Adipose tissue (tissue), 3 donors: Measurements from ENCODE around the gene HJV. TPM values are rescaled to one million over a fixed set of nuclear protein-coding genes. Genes with fewer than 3 reads are reported as not detected.
"Not testable (repeated sequence)": the region's sequence is repeated elsewhere in the genome, so short reads cannot be mapped to it uniquely, and the experiment has no call there.

Experiments used
- H3K27ac ChIP-seq: one replicate; pipeline ENCODE4 v1.5.1; 2013; ENCODE audit warnings: low read depth, low read length
- WGBS, 3 donors: extraction: QIAGEN DNeasy Blood & Tissue Kit; methylation state at CpG; one replicate each; pipeline ENCODE4 v1.1.7; 2013; 5-methylcytosine and 5-hydroxymethylcytosine counted together
- polyA plus RNA-seq, 3 donors: library from polyadenylated mRNA; stranded (reverse); fragments of 200-250 nt; gene quantifications; one replicate each; pipeline ENCODE4 v1.2.3, GENCODE V29; 2013
- donor health status: healthy with polysubstance abuse.
- donor health status: Bipolar disorder and iron deficiency.
- donor health status: healthy.

The HJV gene
- polyA plus RNA-seq, 3 donors = not detected

DNA sequence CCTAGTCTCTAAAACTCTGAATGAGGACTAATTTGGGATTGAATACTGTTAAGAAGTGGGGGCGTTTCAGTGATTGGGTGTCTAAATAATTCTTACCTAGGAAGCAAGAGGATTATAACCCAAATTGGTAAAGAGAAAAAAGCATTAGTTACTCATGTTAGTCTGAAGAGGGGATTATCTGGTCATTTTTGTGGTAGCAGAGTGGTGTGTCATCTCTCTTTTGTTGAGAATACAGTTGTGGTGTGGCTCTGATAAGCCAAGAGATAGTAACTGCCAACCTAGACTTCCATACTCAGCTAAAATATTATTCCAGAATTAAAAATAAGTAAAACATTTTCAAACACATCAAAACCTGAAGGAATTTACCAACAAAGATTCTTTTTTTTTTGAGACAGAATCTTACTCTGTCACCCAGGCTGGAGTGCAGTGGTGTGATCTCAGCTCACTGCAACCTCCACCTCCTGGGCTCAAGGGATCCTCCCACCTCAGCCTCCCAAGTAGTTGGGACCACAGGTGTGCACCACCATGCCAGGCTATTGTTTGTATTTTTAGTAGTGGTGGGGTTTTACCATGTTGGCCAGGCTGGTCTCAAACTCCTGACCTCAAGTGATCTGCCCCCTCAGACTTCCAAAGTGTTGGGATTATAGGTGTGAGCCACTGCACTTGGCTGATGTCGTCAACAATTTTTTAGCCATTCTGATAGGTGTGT lies 4.4 kb upstream of the HJV start:
- WGBS, 3 donors = 81 to 86% (median 84%) methylated on average over 2 of the region's 2 CpGs

DNA sequence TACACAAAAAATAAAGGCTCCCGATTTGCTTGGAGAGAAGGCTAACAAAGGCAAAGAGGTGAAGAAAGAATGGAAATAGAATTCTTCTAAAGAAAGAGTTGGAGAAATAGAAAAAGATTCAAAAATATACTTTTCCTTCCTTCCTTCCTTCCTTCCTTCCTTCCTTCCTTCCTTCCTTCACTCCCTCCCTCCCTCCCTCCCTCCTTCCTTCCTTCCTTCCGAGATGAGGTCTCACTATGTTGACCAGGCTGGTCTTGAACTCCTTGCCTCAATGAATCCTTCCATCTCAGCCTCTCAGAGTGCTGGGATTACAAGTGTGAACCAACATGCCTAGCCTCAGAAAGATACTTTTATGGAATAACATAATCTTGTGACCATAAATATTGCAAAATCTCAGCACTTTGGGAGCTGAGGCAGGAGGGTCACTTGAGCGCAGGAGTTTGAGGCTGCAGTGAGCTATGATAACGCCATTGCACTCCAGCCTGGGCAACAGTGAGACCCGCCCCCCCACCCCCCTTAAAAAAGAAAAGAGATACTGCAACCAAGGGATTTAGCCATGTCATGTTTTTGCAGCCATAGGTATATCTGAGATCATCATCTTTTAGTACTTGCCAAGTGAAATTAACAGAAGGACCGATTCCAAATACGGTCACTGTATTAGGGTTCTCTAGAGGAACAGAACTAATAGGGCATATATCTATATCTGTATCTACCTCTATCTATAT lies 1.0 kb upstream of the HJV start:
- WGBS, 3 donors = 77 to 81% (median 79%) methylated on average over 7 of the region's 7 CpGs
- no peak overlapping the region for H3K27ac ChIP-seq

More for the DNA sequence above, 4.4 kb upstream of the HJV start:
- H3K27ac ChIP-seq = not testable (repeated sequence)

DNA sequence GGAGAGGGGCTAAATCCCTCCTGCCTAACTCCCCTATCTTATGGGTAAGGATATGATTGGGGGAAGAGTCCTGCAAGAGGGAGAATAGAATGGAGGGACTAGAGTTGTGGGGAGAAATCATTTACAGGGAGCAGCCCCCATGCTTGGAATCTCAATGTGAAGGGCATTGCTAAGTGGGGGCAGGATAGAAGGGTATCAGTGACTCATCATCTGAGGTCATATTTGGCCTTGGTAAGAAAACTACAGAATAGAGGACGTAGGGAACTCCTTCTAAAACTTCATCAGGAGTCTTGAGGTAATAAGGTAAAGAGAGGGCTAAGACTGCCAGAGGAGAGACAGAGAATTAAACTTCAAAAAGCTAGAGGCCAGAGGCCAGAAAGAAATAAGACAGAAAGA lies 487 bp downstream of the HJV start:
- 37 to 68% (median 54%) methylated on average over 1 of the region's 1 CpG for WGBS, 3 donors
- no peak overlapping the region for H3K27ac ChIP-seq

DNA sequence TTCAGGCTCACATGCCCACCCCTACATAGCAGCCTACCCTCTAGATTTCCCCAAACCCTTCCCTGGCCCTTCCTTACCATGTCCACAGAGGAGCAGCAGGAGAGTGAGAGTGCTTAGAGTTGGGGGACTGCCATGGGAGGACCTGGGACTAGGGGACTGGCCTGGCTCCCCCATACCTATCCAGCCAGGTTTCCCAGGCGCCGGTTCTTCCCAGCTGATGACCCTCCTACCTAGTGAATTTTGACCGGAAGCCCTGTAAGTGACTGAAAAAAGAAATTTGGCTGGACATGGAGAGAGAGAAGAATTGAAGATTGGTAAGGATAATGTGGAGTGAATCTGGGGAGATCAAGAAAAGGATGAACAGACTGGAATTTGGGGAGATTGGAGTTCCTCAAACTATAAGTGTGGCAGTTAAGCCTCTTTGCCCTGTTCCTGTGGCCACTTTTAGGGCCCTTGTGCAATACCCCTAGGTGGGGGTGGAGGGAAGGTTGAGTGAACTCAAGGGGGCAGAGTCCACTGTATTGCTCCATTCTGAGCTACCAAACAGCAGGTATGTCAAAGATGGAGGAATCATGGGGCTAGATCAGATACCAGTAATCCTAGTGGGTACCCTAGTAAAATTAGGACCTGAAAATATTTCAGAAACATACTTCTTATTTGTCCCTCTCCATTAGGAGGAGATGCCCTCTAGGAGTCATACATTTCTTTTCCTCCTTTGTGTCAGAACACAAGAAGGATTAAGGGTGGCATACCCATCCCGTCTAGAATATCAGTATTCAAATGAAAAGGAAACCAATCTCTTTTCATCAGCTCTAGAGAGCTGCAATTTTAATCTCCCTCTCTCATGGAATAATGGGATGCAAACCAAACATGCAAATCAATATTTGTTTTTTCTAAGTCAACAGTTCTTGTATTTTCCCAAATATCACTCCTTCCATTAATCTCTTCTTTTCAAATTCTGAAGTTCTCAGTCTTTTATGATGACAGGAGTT lies 1.2 kb downstream of the HJV start:
- H3K27ac ChIP-seq = no peak overlapping the region
- 84 to 97% (median 87%) methylated on average over 4 of the region's 4 CpGs for WGBS, 3 donors

DNA sequence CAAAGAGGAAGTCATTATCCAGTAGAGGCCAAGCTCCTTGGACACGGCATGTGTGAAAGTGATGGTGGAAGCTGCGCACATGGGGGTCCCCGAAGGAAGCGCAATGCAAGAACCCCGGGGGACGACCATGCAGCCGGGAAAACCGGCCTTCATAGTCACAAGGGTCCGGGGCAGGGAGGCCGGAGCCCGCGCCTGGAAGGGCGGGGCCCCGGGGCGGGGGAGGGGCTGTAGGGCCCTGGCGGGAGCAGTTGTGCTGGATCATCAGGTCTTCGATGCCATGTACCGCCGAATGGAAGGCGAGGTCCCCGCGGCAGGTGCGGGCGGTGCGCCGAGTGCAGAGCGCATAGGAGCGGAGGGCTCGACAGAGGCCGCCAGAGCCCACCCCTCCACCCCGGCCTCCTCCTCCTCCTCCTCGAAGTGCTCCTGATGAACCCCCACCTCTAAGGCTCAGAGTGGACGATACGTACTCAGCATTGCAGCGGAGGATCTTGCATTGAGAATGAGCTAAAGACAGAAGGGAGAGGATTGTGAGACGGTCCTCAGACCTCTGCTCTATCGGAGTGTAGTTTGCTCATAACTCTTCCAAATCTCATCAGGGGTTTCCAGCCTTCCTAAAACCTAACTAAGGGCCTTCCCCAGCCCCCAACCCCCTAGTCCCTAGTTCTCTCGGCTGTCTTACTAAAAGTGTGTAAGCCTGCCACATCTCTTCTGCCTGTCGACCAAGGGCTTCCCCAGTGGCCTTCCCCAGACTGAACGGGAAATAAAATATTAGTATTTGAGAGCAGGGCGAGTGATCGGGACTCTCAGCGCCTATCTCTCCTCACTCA lies 2.1 kb downstream of the HJV start:
- 14 to 18% (median 15%) methylated on average over 43 of the region's 43 CpGs for WGBS, 3 donors
- no peak overlapping the region for H3K27ac ChIP-seq

DNA sequence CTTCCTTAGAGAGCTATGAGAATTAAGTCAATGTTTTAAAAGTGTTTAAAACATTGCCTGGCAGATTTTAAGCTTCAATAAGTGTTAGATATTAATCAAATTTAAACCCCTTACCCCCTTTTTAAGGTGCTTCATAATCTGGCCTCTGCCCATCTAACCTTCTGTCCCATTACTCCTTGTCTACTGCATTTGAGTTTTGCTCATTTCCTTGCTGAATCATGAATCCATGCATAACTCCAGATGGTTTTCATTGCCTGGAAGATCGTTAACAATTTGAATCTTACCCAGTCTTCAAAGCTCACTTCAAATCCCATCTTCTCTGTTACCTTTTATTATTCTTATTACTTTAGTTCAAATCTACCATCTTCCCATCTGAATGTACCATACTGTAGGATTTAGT lies 4.6 kb downstream of the HJV start:
- H3K27ac ChIP-seq = no peak overlapping the region
- 50 to 70% (median 67%) methylated on average over 1 of the region's 1 CpG for WGBS, 3 donors

DNA sequence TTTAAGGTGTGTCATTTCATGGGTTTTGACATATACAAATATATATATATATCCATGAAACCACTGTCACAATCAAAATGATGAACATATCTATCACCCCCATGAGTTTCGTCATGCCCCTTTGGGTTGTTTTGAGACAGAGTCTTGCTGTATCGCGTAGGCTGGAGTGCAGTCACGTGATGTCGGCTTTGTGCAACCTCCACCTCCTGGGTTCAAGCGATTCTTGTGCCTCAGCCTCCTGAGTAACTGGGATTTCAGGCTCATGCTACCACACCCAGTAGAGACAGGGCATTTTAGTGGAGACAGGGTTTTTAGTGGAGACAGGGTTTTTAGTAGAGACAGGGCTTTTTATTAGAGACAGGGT lies 8.0 kb downstream of the HJV start:
- no peak overlapping the region for H3K27ac ChIP-seq
- 60 to 80% (median 67%) methylated on average over 6 of the region's 6 CpGs for WGBS, 3 donors

DNA sequence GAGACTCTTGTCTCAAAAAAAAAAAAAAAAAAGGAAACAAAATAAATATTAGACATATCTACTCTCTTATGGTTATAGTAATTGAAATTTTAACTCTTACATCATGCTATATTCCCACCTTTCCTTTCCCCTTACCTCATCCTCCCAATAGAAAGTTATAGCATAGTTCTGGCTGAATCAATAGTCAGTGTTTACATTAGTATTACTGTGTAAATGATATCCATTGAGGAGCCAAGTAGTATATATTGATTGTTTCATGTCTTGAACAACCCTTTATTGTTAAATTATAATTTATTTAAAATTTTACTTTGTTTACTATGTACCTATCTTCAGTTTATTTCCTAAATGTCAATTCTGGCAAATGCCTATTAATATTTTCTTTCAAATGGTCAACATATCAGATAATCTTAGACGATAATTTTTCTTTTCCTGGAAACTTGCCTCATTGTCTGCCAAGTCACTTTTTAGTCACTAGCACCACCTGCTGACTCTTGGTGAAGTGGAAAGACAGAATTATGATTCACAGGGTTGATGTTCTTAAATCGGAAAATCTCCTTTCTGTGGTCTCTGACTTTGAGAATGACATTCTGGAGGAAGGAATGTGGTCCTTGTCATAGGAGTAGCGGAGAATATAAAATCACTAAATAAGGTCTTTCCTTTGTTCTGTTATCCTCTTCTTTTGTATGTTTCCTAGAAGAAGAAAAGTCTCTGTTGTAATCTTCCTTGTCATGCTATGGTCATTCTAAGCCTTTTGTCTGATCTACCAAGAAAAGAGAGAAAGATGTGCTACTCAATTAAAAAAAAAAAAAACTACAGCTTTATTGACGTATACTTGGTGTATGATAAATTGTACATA lies 8.6 kb downstream of the HJV start:
- WGBS, 3 donors = 4 to 10% (median 9%) methylated on average over 4 of the region's 4 CpGs
- H3K27ac ChIP-seq = no peak overlapping the region

DNA sequence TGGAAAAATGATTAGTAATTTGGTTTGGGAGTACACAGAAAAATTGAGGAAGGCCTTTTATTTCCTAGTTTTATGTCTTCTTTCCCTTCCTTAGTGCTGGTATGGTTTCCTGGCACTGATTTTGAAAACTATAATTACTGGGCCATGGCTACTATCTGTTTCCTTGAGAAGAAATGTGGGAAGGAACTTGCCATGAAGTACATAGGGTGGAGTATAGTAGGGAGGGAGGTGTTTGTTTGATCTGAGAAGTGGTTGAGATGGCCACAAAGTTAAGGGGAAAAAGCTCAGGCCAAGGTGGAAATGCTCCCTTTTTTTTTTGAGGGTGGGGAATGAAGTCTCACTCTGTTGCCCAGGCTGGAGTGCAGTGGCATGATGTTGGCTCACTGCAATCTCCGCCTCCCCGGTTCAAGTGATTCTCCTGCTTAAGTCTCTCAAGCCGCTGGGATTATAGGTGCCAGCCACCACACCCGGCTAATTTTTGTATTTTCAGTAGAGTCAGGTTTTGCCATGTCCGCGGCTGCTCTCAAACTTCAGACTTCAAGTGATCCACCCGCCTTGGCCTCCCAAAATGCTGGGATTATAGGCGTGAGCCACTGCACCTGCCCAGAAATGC lies 11.3 kb downstream of the HJV start:
- H3K27ac ChIP-seq = no peak overlapping the region
- WGBS, 3 donors = 76 to 92% (median 82%) methylated on average over 8 of the region's 8 CpGs

DNA sequence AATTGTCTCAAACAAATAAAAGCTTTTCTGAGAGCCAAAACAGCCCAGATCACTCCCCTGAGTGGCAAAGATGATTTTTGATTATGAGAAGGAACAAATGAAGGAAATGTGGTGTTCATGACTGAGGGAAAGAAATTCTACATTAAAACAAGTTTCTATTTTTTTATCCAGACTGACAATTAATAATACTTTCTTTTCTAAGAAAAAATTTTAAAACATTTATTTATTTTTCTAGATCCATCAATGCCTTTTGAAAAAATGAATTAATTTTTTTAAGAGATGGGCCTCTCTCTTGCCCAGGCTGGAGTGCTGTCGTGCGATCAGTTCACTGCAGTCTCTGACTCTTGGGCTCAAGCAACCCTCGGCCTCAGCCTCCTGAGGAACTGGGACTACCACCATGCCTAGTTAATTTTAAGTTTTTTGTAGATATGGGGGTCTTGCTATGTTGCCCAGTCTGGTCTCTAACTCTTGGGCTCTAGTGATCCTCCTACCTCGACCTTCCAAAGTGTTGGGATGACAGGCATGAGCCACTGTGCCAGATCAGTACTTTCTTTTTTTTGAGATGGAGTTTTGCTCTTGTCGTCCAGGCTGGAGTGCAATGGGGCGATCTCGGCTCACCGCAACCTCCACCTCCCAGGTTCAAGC lies 13.9 kb downstream of the HJV start:
- 77 to 86% (median 82%) methylated on average over 8 of the region's 8 CpGs for WGBS, 3 donors
- peak overlapping the region; percentile 90 for H3K27ac ChIP-seq

DNA sequence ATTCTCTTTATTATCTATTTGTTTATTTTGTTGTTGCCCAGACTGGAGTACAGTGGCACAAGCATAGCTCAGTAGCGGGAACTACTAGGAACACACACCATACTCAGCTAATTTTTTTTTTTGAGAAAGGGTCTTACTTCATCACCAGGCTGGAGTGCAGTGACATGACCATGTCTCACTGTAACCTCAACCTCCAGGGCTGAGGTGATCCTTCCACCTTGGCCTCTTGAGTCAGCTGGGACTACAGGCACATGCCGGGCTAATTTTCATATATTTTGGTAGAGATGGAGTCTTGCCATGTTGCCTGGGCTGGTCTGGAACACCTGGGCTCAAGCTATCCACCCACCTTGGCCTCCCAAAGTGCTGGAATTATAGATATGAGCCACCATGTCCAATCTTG lies 19.8 kb downstream of the HJV start:
- WGBS, 3 donors = 92 to 97% (median 93%) methylated on average over 2 of the region's 2 CpGs
- no peak overlapping the region for H3K27ac ChIP-seq

DNA sequence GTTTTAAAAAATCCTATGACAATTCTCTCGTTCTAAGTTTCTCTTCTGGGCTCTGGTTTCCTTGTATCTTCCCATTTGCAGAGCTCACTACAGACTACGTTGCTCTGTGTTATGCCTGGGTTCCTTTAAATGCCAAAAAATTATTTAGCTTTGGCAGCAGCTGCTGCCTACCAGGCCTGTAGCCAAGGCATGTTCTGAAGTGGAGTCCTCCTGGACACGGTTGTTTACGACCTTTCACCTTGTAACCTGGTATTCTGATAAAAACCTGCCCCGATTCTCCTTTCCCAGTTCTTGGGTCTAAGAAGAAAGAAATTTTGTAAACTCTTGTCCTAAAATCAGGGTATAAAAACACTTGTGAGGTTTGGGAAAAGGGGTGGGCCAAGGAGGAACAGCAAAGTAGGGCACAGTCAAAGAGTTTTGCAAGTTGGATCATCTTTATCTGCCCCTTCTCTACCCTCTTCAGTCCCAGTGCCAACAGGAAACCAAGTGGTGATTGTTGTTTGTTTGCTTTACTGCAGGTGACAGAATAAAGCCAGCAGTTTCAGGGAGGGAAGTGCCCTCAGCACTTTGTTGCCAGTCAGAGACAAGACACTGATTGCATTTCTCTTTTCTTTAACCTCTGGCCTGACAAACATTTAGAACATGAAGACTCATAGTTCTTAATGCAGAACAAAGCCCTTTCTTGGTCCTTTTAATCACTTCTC lies 22.1 kb downstream of the HJV start:
- WGBS, 3 donors = 9 to 25% (median 24%) methylated on average over 5 of the region's 5 CpGs
- H3K27ac ChIP-seq = peak overlapping the region; percentile 25

DNA sequence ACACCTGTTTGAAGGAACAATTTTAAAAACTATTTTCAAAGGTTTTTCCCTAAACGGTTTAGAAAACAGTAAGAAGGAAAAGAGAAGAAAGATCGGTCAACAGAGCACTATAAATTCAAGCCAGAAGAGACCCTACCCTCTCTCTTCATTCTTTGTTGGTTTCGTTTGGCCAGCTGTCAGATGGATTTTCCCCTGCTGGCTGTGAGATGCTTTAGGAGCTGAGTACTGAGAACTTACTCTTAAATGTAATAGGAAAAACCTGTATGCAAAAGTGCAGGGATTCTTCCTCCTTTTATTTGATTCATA lies 23.9 kb downstream of the HJV start:
- peak overlapping the region; percentile 75 for H3K27ac ChIP-seq
- WGBS, 3 donors = 6 to 24% (median 7%) methylated on average over 3 of the region's 3 CpGs

DNA sequence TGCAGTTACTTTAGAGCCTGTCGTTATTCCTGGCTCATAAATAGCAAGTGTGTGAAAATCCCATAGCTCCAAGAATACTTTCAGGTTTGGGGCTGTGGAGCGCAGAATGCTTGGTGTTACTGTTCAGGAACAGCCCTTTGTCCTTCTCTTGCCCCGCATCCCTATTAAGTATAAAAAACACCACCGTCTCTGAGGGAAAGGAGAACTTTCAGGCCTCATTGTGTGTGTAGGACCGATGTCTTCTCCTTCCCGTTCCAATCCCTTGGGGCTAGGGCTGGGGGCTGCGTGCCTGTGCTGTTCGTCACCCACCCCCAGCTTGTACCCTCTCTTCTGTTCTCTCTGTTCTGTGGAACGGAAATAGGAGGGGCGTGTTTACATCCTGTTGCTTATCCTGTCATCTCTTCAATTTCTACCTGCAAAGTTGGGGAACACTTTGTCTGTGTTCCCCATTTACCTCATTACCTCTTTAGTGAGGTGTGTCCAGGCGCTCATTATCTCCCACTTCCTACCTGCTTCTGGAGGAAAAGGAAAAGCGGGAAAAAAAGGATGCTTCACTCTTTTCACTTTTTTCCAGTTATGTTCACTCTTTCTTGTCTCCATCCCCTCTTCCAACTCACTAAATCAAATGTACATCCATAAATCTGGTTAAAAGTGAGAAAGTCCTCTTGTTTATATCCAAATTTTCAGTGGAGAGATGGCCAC lies 24.4 kb downstream of the HJV start:
- H3K27ac ChIP-seq = peak overlapping the region; percentile 57
- 5 to 13% (median 5%) methylated on average over 12 of the region's 12 CpGs for WGBS, 3 donors

DNA sequence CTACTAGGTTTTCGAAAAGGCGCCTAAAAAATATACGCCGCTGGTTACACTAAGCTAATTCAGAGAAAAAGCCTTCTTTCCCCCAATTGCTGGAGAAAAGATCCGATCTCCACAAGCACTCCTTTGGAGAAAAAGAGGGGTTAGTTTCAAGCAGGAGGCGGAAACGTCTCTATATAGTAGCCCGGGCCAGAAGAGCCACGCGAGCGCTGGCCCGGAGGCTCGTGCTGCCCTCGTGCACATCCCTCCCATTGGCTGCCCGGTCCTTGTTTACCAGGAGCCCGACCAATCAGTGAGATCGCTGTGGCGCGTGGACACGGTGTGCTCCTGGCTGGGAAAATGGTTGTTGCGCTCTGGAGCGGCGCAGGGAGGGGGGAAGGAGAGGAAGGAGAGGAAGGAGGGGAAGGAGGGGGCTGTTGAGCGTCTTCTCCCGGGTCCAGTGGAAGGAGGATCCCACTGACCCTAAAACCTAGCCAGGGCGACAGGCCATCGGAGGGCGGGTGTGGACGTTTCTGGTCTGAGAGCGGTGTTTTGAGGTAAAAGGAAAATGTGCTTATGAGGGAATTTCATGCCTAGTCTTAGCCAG lies 25.0 kb downstream of the HJV start, which contains the start of gene TXNIP:
TSS of gene TXNIP (minus strand) at position 147 of the 583 bp plus-strand sequence. CDS start 313 bp downstream, outside the sequence.
- H3K27ac ChIP-seq = peak within 1 kb of the TSS; percentile 92
- 0 to 1% (median 0%) methylated on average over 30 of the region's 30 CpGs for WGBS, 3 donors
